GF-D8 (cell line): ENCODE results near the gene GPBP1L1.
"Not testable (repeated sequence)": the region's sequence is repeated elsewhere in the genome, so short reads cannot be mapped to it uniquely, and the experiment has no call there.

ENCODE experiments used
- DNase-seq: peaks from one replicate; lab custom pipeline; 2025; lab: John Stamatoyannopoulos, UW

The GPBP1L1 gene

GRCh38 chr1:45635211-45635610 is 51.1 kb downstream of the GPBP1L1 start:
- no peak for DNase-seq

- DNase-seq = no peak
These were observed 55.9 kb downstream of the GPBP1L1 start for GRCh38 chr1:45630429-45630828.

- DNase-seq = no peak
These were observed 57.3 kb downstream of the GPBP1L1 start for GRCh38 chr1:45629035-45629434.

- DNase-seq = no peak
These were observed 62.4 kb downstream of the GPBP1L1 start, which contains the start of gene CCDC17 for GRCh38 chr1:45623972-45624371. Gene CCDC17, minus strand, starts transcription at chr1:45624054. Its CDS starts 145 bp downstream, at chr1:45623909.

GRCh38 chr1:45622524-45623394 is 63.6 kb downstream of the GPBP1L1 start:
- DNase-seq = no peak

- no peak for DNase-seq
These were observed 64.3 kb downstream of the GPBP1L1 start for GRCh38 chr1:45621895-45622523.

- DNase-seq = no peak
These were observed 64.9 kb downstream of the GPBP1L1 start for GRCh38 chr1:45621501-45621836.

GRCh38 chr1:45620588-45621500 is 65.5 kb downstream of the GPBP1L1 start:
- DNase-seq = no peak

GRCh38 chr1:45619149-45619921 is 67.0 kb downstream of the GPBP1L1 start:
- DNase-seq = no peak

- DNase-seq = no peak
These were observed 68.7 kb downstream of the GPBP1L1 start for GRCh38 chr1:45617618-45618017.

- DNase-seq = no peak
These were observed 70.4 kb downstream of the GPBP1L1 start for GRCh38 chr1:45615885-45616284.

- DNase-seq = no peak
These were observed 73.3 kb downstream of the GPBP1L1 start for GRCh38 chr1:45612941-45613579.

- DNase-seq = no peak
These were observed 75.6 kb downstream of the GPBP1L1 start for GRCh38 chr1:45610589-45611226.

- no peak for DNase-seq
These were observed 77.9 kb downstream of the GPBP1L1 start for GRCh38 chr1:45608175-45609156.

GRCh38 chr1:45607404-45608074 is 78.8 kb downstream of the GPBP1L1 start:
- DNase-seq = no peak

GRCh38 chr1:45604239-45604638 is 82.1 kb downstream of the GPBP1L1 start:
- DNase-seq = no peak

- DNase-seq = not testable (repeated sequence)
These were observed 89.6 kb downstream of the GPBP1L1 start for GRCh38 chr1:45596765-45597164.

GRCh38 chr1:45594412-45594811 is 91.9 kb downstream of the GPBP1L1 start:
- DNase-seq = no peak

GRCh38 chr1:45589861-45590260 is 96.5 kb downstream of the GPBP1L1 start:
- no peak for DNase-seq
